ENCODE measurements around the gene TMEM170B.

- TF ChIP-seq CTCF (IDR thresholded peaks at IDR 0.05; ENCODE audit: control extremely low read depth in 1 of 3, insufficient read depth in 1 of 3, low read depth in 1 of 3, low read length in 3 of 3) (no peak), CHD2 (IDR thresholded peaks at IDR 0.05; ENCODE audit: low read length) (no peak), BRCA1 (IDR thresholded peaks at IDR 0.05; ENCODE audit: low read depth, low read length) (no peak), BACH1 (IDR thresholded peaks at IDR 0.05; ENCODE audit: low read length) (no peak), SRF (IDR thresholded peaks at IDR 0.05; ENCODE audit: low read depth, low read length) (no peak), EZH2 (IDR thresholded peaks at IDR 0.05; ENCODE audit: low read depth, low read length, severe bottlenecking) (no peak), POLR2AphosphoS5 (IDR thresholded peaks at IDR 0.05; ENCODE audit: low read depth, low read length) (no peak), MAX (IDR thresholded peaks at IDR 0.05) (no peak), TCF12 (IDR thresholded peaks at IDR 0.05; ENCODE audit: low read depth, low read length) (no peak)
Observed at GRCh38 chr6:11606332-11606731, 68.8 kb downstream of the TMEM170B start.
